HAP-1 (cell line): ENCODE data around the gene ABT1.
A peak's percentile ranks its signal among the peaks of the same experiment; 100 is the strongest.
"Not testable (repeated sequence)": the region's sequence is repeated elsewhere in the genome, so short reads cannot be mapped to it uniquely, and the experiment has no call there.

Source experiments
- DNase-seq, 2 experiments: peaks; one replicate each; pipeline ENCODE4 v3.0.0-alpha.2; 2016 to 2020; ENCODE audit warnings: low spot score in 2 of 2
- H3K27me3 ChIP-seq: fragments of 250-450 bp; sonication (Bioruptor Pico); 2 replicates; pipeline ENCODE4 v1.5.1; 2020; ENCODE audit warnings: low read depth, mild to moderate bottlenecking, moderate library complexity
- H3K36me3 ChIP-seq: fragments of 250-450 bp; sonication (Bioruptor Pico); replicated peaks from 2 replicates; pipeline ENCODE4 v1.5.1; 2020; ENCODE audit warnings: mild to moderate bottlenecking
- H3K4me1 ChIP-seq: fragments of 250-450 bp; sonication (Bioruptor Pico); 2 replicates; pipeline ENCODE4 v1.5.1; 2020; ENCODE audit warnings: mild to moderate bottlenecking
- H3K4me3 ChIP-seq: fragments of 250-450 bp; sonication (Bioruptor Pico); 2 replicates; pipeline ENCODE4 v1.5.1; 2020; ENCODE audit warnings: mild to moderate bottlenecking, moderate library complexity
- H3K9me3 ChIP-seq: fragments of 250-450 bp; sonication (Bioruptor Pico); 2 replicates; pipeline ENCODE4 v1.5.1; 2020; ENCODE audit warnings: mild to moderate bottlenecking, moderate library complexity
- in situ Hi-C: fragments of 300-500 bp; cut with MboI; formaldehyde crosslinking; loops from 3 replicates; pipeline ENCODE4 v1.14.3; 2020; ENCODE audit warnings: low sequenced_read_pairs, inconsistent platforms, mixed read lengths

Gene ABT1

DNA sequence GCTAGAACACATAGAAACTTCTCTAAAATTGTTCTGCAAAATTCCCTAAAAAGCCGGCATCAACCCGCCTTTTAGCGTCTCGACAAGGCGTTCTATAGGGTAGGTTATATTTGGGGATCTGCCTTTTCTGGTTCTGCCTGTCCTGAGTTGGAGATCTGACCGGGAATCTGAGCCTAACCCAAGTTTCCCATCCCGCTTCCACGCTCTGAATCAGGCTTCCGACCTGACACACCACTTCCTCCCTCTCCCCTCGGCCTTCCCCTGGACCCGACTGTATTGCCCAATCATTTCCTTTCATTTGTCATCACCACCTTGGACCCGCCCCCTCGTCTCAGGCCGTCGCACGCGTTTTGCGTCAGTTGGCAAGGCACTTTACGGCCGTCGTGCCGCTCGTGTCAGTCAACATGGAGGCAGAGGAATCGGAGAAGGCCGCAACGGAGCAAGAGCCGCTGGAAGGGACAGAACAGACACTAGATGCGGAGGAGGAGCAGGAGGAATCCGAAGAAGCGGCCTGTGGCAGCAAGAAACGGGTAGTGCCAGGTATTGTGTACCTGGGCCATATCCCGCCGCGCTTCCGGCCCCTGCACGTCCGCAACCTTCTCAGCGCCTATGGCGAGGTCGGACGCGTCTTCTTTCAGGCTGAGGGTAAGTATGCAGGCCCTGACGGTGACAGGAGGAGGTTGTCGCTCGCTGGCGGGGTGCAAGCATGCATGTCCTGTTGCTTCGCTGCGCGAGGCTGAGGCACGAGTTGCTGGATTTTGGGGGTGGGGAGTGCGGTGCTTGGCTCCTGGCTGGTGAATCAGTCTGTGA lies at the start of gene ABT1:
TSS of gene ABT1 (plus strand) at position 375 of the 810 bp plus-strand sequence. CDS start at position 405, 30 bp downstream.
- H3K9me3 ChIP-seq, result no peaks in the 10 kb centered on the region
- peak; percentile 96 to 98 for DNase-seq
- in situ Hi-C loops, result no loop called here
- H3K36me3 ChIP-seq, result peaks cover 25% of the 10 kb centered on the region
- peak within 1 kb of the TSS; percentile 94 for H3K4me3 ChIP-seq
- peaks cover 3% of the 10 kb centered on the region; the same call in 1 of the 2 replicates for H3K27me3 ChIP-seq
- peaks cover 9% of the 10 kb centered on the region for H3K4me1 ChIP-seq

DNA sequence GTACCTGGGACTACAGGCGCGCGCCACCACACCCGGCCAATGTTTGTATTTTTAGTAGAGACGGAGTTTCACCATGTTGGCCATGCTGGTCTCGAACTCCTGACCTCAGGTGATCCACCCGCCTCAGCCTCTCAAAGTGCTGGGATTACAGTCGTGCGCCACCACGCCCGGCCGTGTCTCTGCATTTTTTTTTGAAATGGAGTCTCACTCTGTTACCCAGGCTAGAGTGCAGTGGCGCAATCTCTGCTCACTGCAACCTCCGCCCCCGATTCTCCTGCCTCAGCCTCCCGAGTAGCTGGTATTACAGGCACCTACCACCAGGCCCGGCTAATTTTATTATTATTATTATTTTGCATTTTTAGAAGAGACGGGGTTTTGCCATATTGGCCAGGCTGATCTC lies 49.4 kb upstream of the ABT1 start:
- H3K36me3 ChIP-seq, result peaks cover 32% of the 10 kb centered on the region
- in situ Hi-C loops, H3K9me3 ChIP-seq, H3K27me3 ChIP-seq, DNase-seq, H3K4me1 ChIP-seq, H3K4me3 ChIP-seq: not testable (repeated sequence)

GRCh38 chr6:26550250-26550993 lies 46.3 kb upstream of the ABT1 start:
- H3K4me1 ChIP-seq, result peaks cover 11% of the 10 kb centered on the region
- peak in 1 of 2 experiments; percentile 75 for DNase-seq
- in situ Hi-C loops, result no loop called here

GRCh38 chr6:26552205-26552604 lies 44.5 kb upstream of the ABT1 start:
- H3K9me3 ChIP-seq, result no peaks in the 10 kb centered on the region
- no peaks in the 10 kb centered on the region for H3K36me3 ChIP-seq
- no peak for DNase-seq
- H3K4me1 ChIP-seq, result peaks cover 11% of the 10 kb centered on the region
- no peak overlapping the region for H3K4me3 ChIP-seq
- in situ Hi-C loops, result no loop called here
- H3K27me3 ChIP-seq, result no peaks in the 10 kb centered on the region

More at GRCh38 chr6:26550250-26550993, 46.3 kb upstream of the ABT1 start:
- Histone ChIP-seq H3K4me3 (peak overlapping the region; percentile 24), H3K9me3 (no peaks in the 10 kb centered on the region), H3K27me3 (no peaks in the 10 kb centered on the region), H3K36me3 (peaks cover 10% of the 10 kb centered on the region)

DNA sequence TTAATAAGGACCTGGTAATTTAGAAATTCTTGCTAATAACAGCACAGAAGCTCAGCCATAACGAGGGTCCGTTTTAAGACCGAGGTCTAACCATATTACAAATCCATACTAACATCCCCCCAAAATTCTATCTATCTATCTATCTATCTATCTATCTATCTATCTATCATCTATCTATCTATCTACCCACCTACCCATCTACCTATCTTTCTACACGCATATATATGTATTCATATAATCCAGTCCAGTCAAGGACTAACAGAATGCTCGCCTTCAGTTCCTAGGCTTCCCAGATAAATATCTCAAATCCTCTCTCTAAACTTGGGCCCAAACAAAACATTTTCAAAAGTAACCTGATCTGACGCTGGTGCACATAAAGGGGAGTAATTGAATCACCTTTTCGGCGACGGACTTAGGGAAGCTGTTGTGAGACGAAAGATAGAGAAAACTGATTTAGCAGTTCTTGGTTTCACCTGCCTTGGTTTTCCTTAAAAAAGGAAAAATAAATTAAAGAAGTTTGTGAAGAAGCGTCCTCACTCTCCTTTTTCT lies 44.0 kb upstream of the ABT1 start:
- Histone ChIP-seq H3K27me3 (no peaks in the 10 kb centered on the region), H3K9me3 (no peaks in the 10 kb centered on the region), H3K4me1 (peaks cover 11% of the 10 kb centered on the region), H3K4me3 (peak overlapping the region; percentile 40), H3K36me3 (no peaks in the 10 kb centered on the region)
- DNase-seq, result peak in 1 of 2 experiments; percentile 60
- in situ Hi-C loops, result no loop called here

DNA sequence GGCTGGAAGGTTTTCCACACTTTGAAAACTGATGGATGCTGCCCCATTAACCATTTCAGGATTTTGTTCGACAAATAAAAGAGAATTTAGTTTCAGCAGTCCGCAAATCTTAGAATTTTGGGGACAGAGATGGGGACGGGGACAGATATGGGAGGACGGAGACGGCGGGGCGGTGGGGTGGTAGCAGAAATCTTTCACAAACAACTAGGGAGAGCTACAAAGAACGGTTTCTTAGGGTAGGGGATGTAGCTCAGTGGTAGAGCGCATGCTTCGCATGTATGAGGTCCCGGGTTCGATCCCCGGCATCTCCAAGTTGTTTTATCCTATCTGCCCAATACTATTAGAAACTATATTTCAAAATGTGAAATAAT lies 43.5 kb upstream of the ABT1 start:
- DNase-seq, result peak; percentile 66 to 83
- no peaks in the 10 kb centered on the region for H3K9me3 ChIP-seq
- no peaks in the 10 kb centered on the region for H3K36me3 ChIP-seq
- peaks cover 11% of the 10 kb centered on the region for H3K4me1 ChIP-seq
- no peaks in the 10 kb centered on the region for H3K27me3 ChIP-seq
- H3K4me3 ChIP-seq, result peak overlapping the region; percentile 40
- in situ Hi-C loops, result no loop called here

- Histone ChIP-seq H3K27me3 (no peaks in the 10 kb centered on the region), H3K4me3 (peak overlapping the region; percentile 40), H3K4me1 (peaks cover 11% of the 10 kb centered on the region), H3K36me3 (no peaks in the 10 kb centered on the region), H3K9me3 (no peaks in the 10 kb centered on the region)
- in situ Hi-C loops, result no loop called here
- peak; percentile 86 for DNase-seq
Observed at GRCh38 chr6:26553635-26554446, 42.9 kb upstream of the ABT1 start.

DNA sequence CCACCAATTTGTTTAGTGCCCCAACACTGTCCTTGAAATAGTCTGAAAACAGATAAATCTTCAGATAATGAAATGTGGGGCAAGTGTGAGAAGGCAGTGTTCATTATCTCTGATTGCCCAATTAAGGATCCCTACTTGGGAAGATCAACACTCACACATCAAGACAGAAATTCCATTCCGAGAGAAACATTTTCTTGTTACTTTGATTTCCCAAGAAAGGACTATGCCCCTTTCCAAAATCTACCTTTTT lies 42.4 kb upstream of the ABT1 start:
- in situ Hi-C loops, result no loop called here
- no peak for DNase-seq
- H3K27me3 ChIP-seq, result no peaks in the 10 kb centered on the region
- peak overlapping the region; percentile 40 for H3K4me3 ChIP-seq
- no peaks in the 10 kb centered on the region for H3K36me3 ChIP-seq
- H3K9me3 ChIP-seq, result no peaks in the 10 kb centered on the region
- peaks cover 11% of the 10 kb centered on the region for H3K4me1 ChIP-seq

- Histone ChIP-seq H3K27me3 (no peaks in the 10 kb centered on the region), H3K4me3 (peak overlapping the region; percentile 40), H3K9me3 (no peaks in the 10 kb centered on the region), H3K36me3 (no peaks in the 10 kb centered on the region), H3K4me1 (peaks cover 11% of the 10 kb centered on the region)
- in situ Hi-C loops, result no loop called here
- peak; percentile 62 to 81 for DNase-seq
Observed at GRCh38 chr6:26554697-26555504, 41.9 kb upstream of the ABT1 start.

DNA sequence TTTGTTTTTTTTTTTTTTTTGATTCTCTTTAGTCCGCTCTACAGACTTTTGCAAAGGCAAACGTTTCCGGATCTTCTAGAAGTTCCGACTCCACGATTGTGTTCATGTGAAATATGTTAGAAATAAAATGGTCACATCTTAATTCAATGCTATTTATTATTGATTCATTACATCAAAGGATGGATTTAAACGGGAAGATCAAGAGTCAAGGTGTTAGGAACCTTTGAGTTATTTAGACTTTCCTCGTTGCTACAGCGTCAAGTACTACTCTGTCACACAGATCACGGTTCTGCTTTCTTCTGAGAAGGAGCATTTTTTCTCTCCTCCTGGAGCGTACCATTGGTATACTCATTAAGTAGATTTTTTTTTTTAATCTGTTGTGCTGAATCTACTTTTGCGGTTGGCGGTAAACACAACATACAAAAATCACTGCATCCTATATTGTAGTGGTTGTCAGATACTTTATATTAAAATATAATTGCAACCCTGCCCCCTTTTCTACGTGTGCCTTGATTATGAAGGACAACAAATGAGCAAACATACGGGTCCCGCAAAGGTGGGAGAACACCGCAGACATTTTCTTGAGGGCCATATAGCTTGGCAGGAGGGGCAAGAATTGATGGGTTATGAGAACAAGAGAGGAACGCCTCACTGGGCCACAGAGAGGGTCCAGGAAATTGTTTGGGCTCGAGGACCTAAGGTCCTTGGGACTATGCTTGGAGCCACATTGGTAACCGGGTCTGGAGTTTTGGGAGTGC lies 41.1 kb upstream of the ABT1 start:
- Histone ChIP-seq H3K36me3 (no peaks in the 10 kb centered on the region), H3K4me3 (peak overlapping the region; percentile 40), H3K27me3 (no peaks in the 10 kb centered on the region), H3K9me3 (no peaks in the 10 kb centered on the region), H3K4me1 (peaks cover 8% of the 10 kb centered on the region)
- in situ Hi-C loops, result no loop called here
- DNase-seq, result peak; percentile 53 to 57

GRCh38 chr6:26556263-26557070 lies 40.3 kb upstream of the ABT1 start:
- no peaks in the 10 kb centered on the region for H3K36me3 ChIP-seq
- no peaks in the 10 kb centered on the region for H3K27me3 ChIP-seq
- in situ Hi-C loops, result no loop called here
- H3K9me3 ChIP-seq, result no peaks in the 10 kb centered on the region
- peaks cover 8% of the 10 kb centered on the region for H3K4me1 ChIP-seq
- DNase-seq, result peak; percentile 85 to 97
- H3K4me3 ChIP-seq, result peak overlapping the region; percentile 40
